Tibial nerve (tissue), 4 donors: ENCODE results near the gene RAI14. TPM values are rescaled to one million over a fixed set of nuclear protein-coding genes. Genes with fewer than 3 reads are reported as not detected.

Source experiments
- DNase-seq, 2 donors: peaks; one replicate each; pipeline ENCODE4 v3.0.0-alpha.2; 2019; ENCODE audit warnings: low spot score in 2 of 2
- H3K27ac ChIP-seq, 4 donors: fragments of 200-600 bp; sonication (generic) in 3 of 4; one replicate each; pipeline ENCODE4 v1.5.1; 2017 to 2019; ENCODE audit warnings: mild to moderate bottlenecking in 1 of 4
- H3K27me3 ChIP-seq, 2 donors: fragments of 200-600 bp; sonication (generic) in 1 of 2; one replicate each; pipeline versions ENCODE4 v1.5.1 to v1.6.0; 2017 to 2019
- H3K36me3 ChIP-seq, 3 donors: fragments of 200-600 bp; sonication (generic); one replicate each; pipeline ENCODE4 v1.5.1; 2018 to 2019
- H3K4me1 ChIP-seq, 4 donors: fragments of 200-600 bp; sonication (generic) in 3 of 4; one replicate each; pipeline ENCODE4 v1.5.1; 2017 to 2019
- H3K4me3 ChIP-seq, 4 donors: fragments of 200-600 bp; sonication (generic) in 3 of 4; one replicate each; pipeline ENCODE4 v1.5.1; 2017 to 2019; ENCODE audit warnings: mild to moderate bottlenecking in 1 of 4, moderate library complexity in 1 of 4
- H3K9me3 ChIP-seq, 4 donors: fragments of 200-600 bp; sonication (generic) in 3 of 4; one replicate each; pipeline ENCODE4 v1.5.1; 2017 to 2019
- CTCF ChIP-seq, 5 experiments: fragments of 200-600 bp in 3 of 5; fragments of 450-650 bp in 2 of 5; sonication (generic) in 3 of 5; IDR thresholded peaks; one replicate each; pipeline ENCODE4 v1.5.1; 2016 to 2019; ENCODE audit warnings: antibody characterized with exemption in 5 of 5, mild to moderate bottlenecking in 3 of 5, moderate library complexity in 2 of 5
- EP300 ChIP-seq, 2 donors: sonication (generic); formaldehyde crosslinking; IDR thresholded peaks; one replicate each; pipeline ENCODE4 v1.6.1; 2017; ENCODE audit warnings: antibody characterized with exemption in 2 of 2, mild to moderate bottlenecking in 1 of 2
- POLR2A ChIP-seq, 2 donors: fragments of 450-650 bp; IDR thresholded peaks; one replicate each; pipeline ENCODE4 v1.6.1; 2017; ENCODE audit warnings: antibody characterized with exemption in 2 of 2, mild to moderate bottlenecking in 2 of 2, moderate library complexity in 2 of 2
- WGBS, 2 donors: methylation state at CpG; one replicate each; pipeline ENCODE4 v1.1.5; 2018; 5-methylcytosine and 5-hydroxymethylcytosine counted together
- total RNA-seq, 4 donors: library from RNA; depleted of rRNA; stranded (reverse); fragments of >200 nt; gene quantifications; one replicate each; pipeline ENCODE4 v1.1.0, GENCODE V29; 2016

Gene RAI14
- total RNA-seq, 4 donors from 2014 or later: 42.8 to 72.2 (median 68.0) TPM

GRCh38 chr5:34847056-34847455, 190.9 kb downstream of the RAI14 start:
- Histone ChIP-seq H3K4me3 (no peak overlapping the region), H3K27me3 (no peaks in the 10 kb centered on the region), H3K9me3 (no peaks in the 10 kb centered on the region), H3K4me1 (peaks cover 0 to 7% (median 0%) of the 10 kb centered on the region in 4 donors), H3K27ac (no peak overlapping the region), H3K36me3 (peaks cover 0 to 6% (median 0%) of the 10 kb centered on the region in 3 donors)
- DNase-seq: no peak
- TF ChIP-seq POLR2A (IDR thresholded peaks at IDR 0.05) (no peak), EP300 (IDR thresholded peaks at IDR 0.05) (no peak), CTCF (IDR thresholded peaks at IDR 0.05) (no peak)

GRCh38 chr5:34847552-34847951, 191.4 kb downstream of the RAI14 start:
- Histone ChIP-seq H3K36me3 (peaks cover 0 to 6% (median 0%) of the 10 kb centered on the region in 3 donors), H3K4me3 (no peak overlapping the region), H3K9me3 (no peaks in the 10 kb centered on the region), H3K27me3 (no peaks in the 10 kb centered on the region), H3K4me1 (peaks cover 0 to 7% (median 0%) of the 10 kb centered on the region in 4 donors), H3K27ac (no peak overlapping the region)
- TF ChIP-seq EP300 (IDR thresholded peaks at IDR 0.05) (no peak), POLR2A (IDR thresholded peaks at IDR 0.05) (no peak), CTCF (IDR thresholded peaks at IDR 0.05) (no peak)
- no peak for DNase-seq
- 93 to 97% methylated on average over 4 of the region's 4 CpGs for WGBS, 2 donors

GRCh38 chr5:34848230-34848629, 192.1 kb downstream of the RAI14 start:
- WGBS, 2 donors: 95 to 96% methylated on average over 2 of the region's 2 CpGs
- DNase-seq: no peak

GRCh38 chr5:34849253-34849652, 193.1 kb downstream of the RAI14 start:
- TF ChIP-seq EP300 (IDR thresholded peaks at IDR 0.05) (no peak), POLR2A (IDR thresholded peaks at IDR 0.05) (no peak), CTCF (IDR thresholded peaks at IDR 0.05) (no peak)
- H3K36me3 ChIP-seq: peaks cover 0 to 6% (median 0%) of the 10 kb centered on the region in 3 donors
- H3K4me1 ChIP-seq: no peaks in the 10 kb centered on the region
- H3K9me3 ChIP-seq: no peaks in the 10 kb centered on the region
- no peaks in the 10 kb centered on the region for H3K27me3 ChIP-seq
- H3K27ac ChIP-seq: no peak overlapping the region
- no peak overlapping the region for H3K4me3 ChIP-seq
- WGBS, 2 donors: 88 to 95% methylated on average over 3 of the region's 3 CpGs
- DNase-seq: no peak

More at GRCh38 chr5:34848230-34848629, 192.1 kb downstream of the RAI14 start:
- H3K4me1 ChIP-seq: peaks cover 0 to 7% (median 0%) of the 10 kb centered on the region in 4 donors
- H3K4me3 ChIP-seq: no peak overlapping the region
- no peaks in the 10 kb centered on the region for H3K27me3 ChIP-seq
- H3K9me3 ChIP-seq: no peaks in the 10 kb centered on the region
- no peak for TF ChIP-seq EP300 (IDR thresholded peaks at IDR 0.05)
- TF ChIP-seq CTCF (IDR thresholded peaks at IDR 0.05): no peak
- TF ChIP-seq POLR2A (IDR thresholded peaks at IDR 0.05): no peak
- H3K36me3 ChIP-seq: peaks cover 0 to 6% (median 0%) of the 10 kb centered on the region in 3 donors
- no peak overlapping the region for H3K27ac ChIP-seq

GRCh38 chr5:34854459-34855174, 198.5 kb downstream of the RAI14 start:
- TF ChIP-seq EP300 (IDR thresholded peaks at IDR 0.05): no peak
- TF ChIP-seq CTCF (IDR thresholded peaks at IDR 0.05): no peak
- no peak for TF ChIP-seq POLR2A (IDR thresholded peaks at IDR 0.05)
- Histone ChIP-seq H3K27ac (no peak overlapping the region), H3K9me3 (no peaks in the 10 kb centered on the region), H3K36me3 (peaks cover 0 to 6% (median 0%) of the 10 kb centered on the region in 3 donors), H3K27me3 (no peaks in the 10 kb centered on the region), H3K4me1 (peaks cover 0 to 4% (median 0%) of the 10 kb centered on the region in 4 donors), H3K4me3 (no peak overlapping the region)
- DNase-seq: no peak
- 39 to 47% methylated on average over 4 of the region's 4 CpGs for WGBS, 2 donors
